Esophagus muscularis mucosa (tissue), 3 donors: Measurements from ENCODE around the gene AK3.

Experiments used
- POLR2AphosphoS5 ChIP-seq, 2 donors: sonication (generic); formaldehyde crosslinking; IDR thresholded peaks; one replicate each; pipeline ENCODE4 v1.6.1; 2017; ENCODE audit warnings: antibody characterized with exemption in 2 of 2
- TF ChIP-seq, protein P1 (sequence below), 3 experiments: fragments of 200-600 bp in 2 of 3; fragments of 450-650 bp in 1 of 3; sonication (generic) in 2 of 3; IDR thresholded peaks; one replicate each; pipeline ENCODE4 v1.5.1; 2017 to 2019; ENCODE audit warnings: antibody characterized with exemption in 3 of 3, mild to moderate bottlenecking in 2 of 3, moderate library complexity in 1 of 3

GRCh38 chr9:4764033-4764432, 23.0 kb upstream of the AK3 start:
- TF ChIP-seq POLR2AphosphoS5 (IDR thresholded peaks at IDR 0.05), result no peak
- TF ChIP-seq, protein P1, sequence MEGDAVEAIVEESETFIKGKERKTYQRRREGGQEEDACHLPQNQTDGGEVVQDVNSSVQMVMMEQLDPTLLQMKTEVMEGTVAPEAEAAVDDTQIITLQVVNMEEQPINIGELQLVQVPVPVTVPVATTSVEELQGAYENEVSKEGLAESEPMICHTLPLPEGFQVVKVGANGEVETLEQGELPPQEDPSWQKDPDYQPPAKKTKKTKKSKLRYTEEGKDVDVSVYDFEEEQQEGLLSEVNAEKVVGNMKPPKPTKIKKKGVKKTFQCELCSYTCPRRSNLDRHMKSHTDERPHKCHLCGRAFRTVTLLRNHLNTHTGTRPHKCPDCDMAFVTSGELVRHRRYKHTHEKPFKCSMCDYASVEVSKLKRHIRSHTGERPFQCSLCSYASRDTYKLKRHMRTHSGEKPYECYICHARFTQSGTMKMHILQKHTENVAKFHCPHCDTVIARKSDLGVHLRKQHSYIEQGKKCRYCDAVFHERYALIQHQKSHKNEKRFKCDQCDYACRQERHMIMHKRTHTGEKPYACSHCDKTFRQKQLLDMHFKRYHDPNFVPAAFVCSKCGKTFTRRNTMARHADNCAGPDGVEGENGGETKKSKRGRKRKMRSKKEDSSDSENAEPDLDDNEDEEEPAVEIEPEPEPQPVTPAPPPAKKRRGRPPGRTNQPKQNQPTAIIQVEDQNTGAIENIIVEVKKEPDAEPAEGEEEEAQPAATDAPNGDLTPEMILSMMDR (IDR thresholded peaks at IDR 0.05), result no peak
